Measurements from ENCODE around the gene C1QL4.
A peak's percentile ranks its signal among the peaks of the same experiment; 100 is the strongest.
"Not testable (repeated sequence)": the region's sequence is repeated elsewhere in the genome, so short reads cannot be mapped to it uniquely, and the experiment has no call there.

C1QL4 gene

GRCh38 chr12:49334226-49334625 is 2.8 kb downstream of the C1QL4 start:
- no peak for FAIRE-seq
- no peak for DNase-seq (ENCODE audit: low spot score)

DNA sequence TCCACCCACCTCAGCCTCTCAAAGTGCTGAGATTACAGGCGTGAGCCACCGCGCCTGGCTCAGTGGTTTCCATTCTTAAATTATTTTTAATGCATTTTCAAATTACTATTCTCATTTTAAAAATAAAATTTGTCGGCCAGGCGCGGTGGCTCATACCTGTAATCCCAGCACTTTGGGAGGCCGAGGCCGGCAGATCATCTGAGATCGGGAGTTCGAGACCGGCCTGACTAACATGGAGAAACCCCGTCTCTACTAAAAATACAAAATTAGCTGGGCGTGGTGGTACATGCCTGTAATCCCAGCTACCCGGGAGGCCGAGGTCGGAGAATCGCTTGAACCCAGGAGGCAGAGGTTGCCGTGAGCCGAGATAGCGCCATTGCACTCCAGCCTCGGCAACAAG is 3.2 kb downstream of the C1QL4 start:
- FAIRE-seq; DNase-seq (ENCODE audit: low spot score): not testable (repeated sequence)

DNA sequence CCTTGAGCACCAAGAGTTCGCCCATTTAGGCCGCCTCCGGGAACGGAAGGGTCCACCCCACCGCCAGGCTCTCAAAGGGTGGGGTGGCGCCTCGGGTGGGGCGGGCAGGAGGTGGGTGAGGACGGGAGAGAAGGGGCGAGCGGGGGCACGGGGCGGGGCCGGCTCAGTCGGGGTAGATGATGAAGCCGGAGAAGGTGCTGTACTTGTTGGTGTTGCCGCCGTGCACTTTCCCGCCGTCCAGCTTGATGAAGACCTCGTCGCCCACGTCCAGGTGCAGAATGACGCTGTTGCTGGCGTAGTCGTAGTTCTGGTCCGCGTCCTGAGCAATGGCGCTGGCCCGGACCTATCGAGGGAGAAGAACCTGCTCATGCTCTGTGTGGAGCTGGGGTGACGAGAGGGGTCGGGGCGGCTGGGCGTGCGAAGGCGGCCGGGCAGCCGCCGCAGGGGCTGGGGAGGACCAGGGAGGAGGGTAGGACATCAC is 4.1 kb downstream of the C1QL4 start:
- DNase-seq (ENCODE audit: low spot score) = no peak
- no peak for FAIRE-seq

- FAIRE-seq = no peak
Observed at GRCh38 chr12:49332441-49332861, 4.5 kb downstream of the C1QL4 start.

GRCh38 chr12:49331380-49332222 is 5.4 kb downstream of the C1QL4 start:
- peak; percentile 30 for DNase-seq (ENCODE audit: low spot score)
- FAIRE-seq = no peak

More at GRCh38 chr12:49332441-49332861, 4.5 kb downstream of the C1QL4 start:
- DNase-seq (ENCODE audit: low spot score) = no peak

DNA sequence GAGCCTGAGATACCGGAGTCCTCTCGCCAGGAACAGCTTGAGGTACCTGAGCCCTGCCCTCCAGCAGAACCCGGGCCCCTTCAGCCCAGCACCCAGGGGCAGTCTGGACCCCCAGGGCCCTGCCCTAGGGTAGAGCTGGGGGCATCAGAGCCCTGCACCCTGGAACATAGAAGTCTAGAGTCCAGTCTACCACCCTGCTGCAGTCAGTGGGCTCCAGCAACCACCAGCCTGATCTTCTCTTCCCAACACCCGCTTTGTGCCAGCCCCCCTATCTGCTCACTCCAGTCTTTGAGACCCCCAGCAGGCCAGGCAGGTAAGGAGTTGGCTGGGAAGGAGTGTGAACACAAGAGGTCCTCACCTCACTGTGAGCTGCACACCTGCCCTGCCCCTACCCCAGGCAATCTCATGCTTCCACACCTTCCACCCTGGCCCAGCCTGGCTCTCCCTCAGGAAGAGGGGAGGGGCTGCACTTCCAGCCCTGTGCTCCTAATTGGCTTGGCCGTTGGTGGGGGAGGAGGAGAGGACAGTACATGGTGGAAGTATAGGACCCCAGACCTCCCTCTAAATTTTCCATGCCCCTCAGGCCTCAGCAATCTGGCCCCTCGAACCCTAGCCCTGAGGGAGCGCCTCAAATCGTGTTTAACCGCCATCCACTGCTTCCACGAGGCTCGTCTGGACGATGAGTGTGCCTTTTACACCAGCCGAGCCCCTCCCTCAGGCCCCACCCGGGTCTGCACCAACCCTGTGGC is 6.2 kb downstream of the C1QL4 start:
- no peak for FAIRE-seq
- no peak for DNase-seq (ENCODE audit: low spot score)

DNA sequence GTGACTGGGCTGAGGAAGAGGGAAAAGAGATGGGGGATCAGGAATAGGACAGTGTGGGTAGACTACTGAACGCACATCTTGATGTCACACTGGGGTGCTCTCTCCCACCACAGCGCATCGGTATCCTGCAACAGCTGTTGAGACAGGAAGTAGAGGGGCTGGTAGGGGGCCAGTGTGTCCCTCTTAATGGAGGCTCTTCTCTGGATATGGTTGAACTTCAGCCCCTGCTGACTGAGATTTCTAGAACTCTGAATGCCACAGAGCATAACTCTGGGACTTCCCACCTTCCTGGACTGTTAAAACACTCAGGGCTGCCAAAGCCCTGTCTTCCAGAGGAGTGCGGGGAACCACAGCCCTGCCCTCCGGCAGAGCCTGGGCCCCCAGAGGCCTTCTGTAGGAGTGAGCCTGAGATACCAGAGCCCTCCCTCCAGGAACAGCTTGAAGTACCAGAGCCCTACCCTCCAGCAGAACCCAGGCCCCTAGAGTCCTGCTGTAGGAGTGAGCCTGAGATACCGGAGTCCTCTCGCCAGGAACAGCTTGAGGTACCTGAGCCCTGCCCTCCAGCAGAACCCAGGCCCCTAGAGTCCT is 6.9 kb downstream of the C1QL4 start:
- no peak for FAIRE-seq

GRCh38 chr12:49328816-49329215 is 8.2 kb downstream of the C1QL4 start:
- FAIRE-seq (no peak), DNase-seq (ENCODE audit: low spot score) (no peak)

More for the DNA sequence above, 6.9 kb downstream of the C1QL4 start:
- DNase-seq (ENCODE audit: low spot score) = no peak

DNA sequence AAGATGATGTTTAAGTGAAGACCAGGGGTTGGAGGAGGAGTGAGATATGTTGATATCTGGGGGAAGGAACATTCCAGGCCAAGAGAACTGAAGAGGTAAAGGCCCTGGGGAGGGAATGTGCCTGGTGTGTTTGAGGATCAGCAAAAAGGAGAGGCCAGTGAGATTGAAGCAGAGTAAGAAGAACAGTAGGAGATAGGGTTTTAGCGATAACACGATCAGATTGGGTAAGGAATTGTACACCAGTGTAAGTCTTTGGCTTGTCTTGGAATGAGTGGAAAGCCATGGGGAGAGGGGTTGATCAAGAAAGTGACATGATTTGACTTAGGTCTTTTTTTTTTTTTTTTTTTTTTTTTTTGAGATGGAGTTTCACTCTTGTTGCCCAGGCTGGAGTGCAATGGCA is 9.1 kb downstream of the C1QL4 start:
- DNase-seq (ENCODE audit: low spot score) = no peak
- FAIRE-seq = no peak

DNA sequence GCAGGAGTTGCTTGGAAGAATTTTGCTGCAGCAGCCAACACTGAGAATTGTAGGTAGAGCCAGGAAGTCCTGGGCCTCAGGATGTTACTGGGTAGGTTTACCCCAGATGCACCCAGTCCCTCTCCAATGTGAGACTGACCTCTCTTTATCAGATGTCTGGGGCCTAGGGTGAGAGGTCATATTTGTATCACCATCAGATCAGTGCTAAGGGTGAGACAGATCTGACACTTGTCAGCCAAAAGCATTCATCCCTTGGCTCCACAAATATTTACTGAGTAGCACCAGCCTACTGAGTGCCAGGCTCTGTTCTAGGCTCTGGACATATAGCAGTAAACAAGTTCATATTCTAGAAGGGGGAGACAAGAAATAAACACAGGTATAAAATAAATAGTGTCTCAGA is 9.6 kb downstream of the C1QL4 start:
- DNase-seq (ENCODE audit: low spot score) (no peak), FAIRE-seq (no peak)

GRCh38 chr12:49325606-49326005 is 11.4 kb downstream of the C1QL4 start:
- DNase-seq (ENCODE audit: low spot score) = no peak
- no peak for FAIRE-seq

GRCh38 chr12:49323524-49324097 is 13.4 kb downstream of the C1QL4 start:
- no peak for DNase-seq (ENCODE audit: low spot score)
- FAIRE-seq = no peak

DNA sequence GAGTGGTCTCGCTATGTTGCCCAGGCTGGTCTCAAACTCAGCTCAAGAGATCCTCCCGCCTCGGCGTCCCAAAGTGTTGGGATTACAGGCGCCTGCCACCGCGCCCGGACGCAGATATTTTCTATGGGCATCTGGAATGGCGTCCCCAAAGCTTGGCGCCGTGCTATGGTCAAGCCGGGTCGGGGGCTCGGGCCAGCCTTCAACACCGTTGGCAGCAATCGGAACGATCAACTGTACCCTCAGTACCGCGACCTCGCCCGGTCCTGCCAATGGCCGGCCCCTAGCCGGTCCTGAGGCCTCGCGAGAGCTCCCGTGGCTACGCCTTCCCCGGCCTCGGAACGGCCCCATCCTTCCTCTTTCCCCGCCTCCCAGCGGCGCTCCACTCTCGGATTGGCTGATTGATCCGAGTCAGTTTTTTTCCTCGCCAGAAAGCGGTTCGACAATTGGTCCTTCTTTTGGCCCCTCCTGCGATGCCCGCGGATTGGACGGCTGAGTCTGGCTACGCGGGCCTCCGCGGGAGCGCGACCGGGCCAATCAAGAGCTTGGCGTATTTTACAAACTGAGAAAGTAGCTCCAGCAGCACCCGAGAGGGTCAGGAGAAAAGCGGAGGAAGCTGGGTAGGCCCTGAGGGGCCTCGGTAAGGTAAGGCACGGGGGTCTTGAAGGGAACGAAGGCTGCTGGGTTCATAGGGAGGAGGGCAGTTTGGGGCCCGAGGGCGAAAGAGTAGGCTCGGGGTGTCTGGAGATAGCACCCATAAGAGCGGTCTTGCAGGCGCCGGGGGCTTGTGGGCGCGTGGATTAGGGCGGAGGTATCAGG is 14.1 kb downstream of the C1QL4 start, which contains the start of gene TROAP:
TSS of gene TROAP (plus strand) at position 548 of the 816 bp plus-strand sequence. CDS start 354 bp downstream, outside the sequence.
- DNase-seq (ENCODE audit: low spot score) (peak; percentile 90), FAIRE-seq (peak; percentile 93)

- FAIRE-seq = no peak
- DNase-seq (ENCODE audit: low spot score) = no peak
Observed at GRCh38 chr12:49322367-49322707, 14.7 kb downstream of the C1QL4 start.

DNA sequence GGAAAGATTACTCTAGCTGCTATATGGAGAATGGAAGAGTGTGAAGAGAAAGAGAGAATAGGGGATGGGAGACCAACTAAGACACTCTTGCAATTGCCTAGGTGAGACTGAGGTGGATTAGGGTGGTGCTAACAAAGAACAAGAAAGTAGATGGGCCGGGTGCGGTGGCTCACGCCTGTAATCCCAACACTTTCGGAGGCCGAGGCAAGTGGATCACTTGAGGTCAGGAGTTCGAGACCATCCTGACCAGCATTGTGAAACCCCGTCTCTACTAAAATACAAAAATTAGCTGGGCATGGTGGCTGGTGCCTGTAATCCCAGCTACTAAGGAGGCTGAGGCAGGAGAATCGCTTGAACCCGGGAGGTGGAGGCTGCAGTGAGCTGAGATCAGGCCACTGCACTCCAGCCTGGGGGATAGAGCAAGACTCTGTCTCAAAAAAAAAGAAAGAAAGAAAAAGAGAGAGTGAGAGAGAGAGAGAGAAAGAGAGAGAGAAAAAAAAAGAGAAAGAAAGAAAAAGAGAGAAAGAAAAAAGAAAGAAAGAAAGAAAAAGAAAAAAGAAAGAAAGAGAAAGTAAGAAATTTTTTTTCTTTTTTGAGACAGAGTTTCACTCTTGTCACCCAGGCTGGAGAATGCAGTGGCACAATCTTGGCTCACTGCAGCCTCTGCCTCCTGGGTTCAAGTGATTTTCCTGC is 16.4 kb downstream of the C1QL4 start:
- not testable (repeated sequence) for DNase-seq (ENCODE audit: low spot score); FAIRE-seq

- not testable (repeated sequence) for DNase-seq (ENCODE audit: low spot score); FAIRE-seq
Observed at GRCh38 chr12:49317118-49317517, 19.9 kb downstream of the C1QL4 start.

DNA sequence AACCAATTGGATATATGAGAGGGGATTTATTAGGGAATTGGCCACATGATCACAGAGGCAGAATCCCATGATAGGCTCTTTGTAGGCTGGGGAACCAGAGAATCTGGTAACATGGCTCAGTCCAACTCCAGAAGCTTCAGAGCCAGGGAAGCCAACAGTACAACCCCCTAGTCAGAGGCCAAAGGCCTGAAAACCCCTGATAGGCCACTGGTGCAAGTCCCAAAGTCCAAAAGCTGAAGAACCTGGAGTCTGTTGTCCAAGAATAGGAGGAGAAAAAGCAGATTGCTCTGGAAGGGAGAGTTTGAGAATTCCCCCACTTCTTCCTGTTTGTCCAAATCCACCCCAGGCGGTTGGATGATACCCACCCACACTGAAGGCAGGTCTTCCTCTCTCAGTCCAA is 22.2 kb downstream of the C1QL4 start:
- FAIRE-seq = no peak
- DNase-seq (ENCODE audit: low spot score) = no peak

- not testable (repeated sequence) for FAIRE-seq; DNase-seq (ENCODE audit: low spot score)
Observed at GRCh38 chr12:49310451-49311000, 26.5 kb downstream of the C1QL4 start.

- FAIRE-seq = no peak
Observed at GRCh38 chr12:49309386-49309785, 27.6 kb downstream of the C1QL4 start.

More at GRCh38 chr12:49309386-49309785, 27.6 kb downstream of the C1QL4 start:
- no peak for DNase-seq (ENCODE audit: low spot score)

Measured in RCC 7860 (cell line).